Measurements from ENCODE around the gene OLFM3. TPM values are rescaled to one million over a fixed set of nuclear protein-coding genes. Genes with fewer than 3 reads are reported as not detected.

The OLFM3 gene
- total RNA-seq, 1 experiment from 2014 or later, result not detected

DNA sequence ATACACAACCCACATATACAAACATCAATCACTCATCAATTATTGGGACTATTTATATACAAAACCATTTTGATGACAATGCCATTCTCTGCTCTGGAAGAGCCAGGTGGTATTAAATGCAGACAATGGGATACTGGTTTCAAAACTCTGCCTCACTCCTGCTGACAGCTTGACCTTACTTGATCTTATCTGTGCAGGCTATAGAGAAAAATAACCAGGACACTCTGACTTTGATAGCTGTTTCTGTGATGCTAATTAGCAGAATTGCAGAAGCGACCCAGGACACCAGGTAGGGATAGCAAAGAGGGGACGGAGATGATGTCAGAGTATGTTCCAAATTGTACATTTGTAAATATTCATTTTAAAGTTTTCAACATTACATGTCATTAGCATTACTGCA, 89.5 kb downstream of the OLFM3 start:
- ChIA-PET POLR2A (no interaction called here), RAD21 (ENCODE audit: low non-redundant PET in 1 of 2, low total read pairs in 2 of 2, uncharacterized antibody in 2 of 2, unreplicated experiment in 2 of 2) (no interaction called here), CTCF (no interaction called here)
- Histone ChIP-seq H3K4me1 (ENCODE audit: control insufficient read depth in 1 of 2, insufficient read depth in 2 of 2, low read length in 2 of 2) (no peaks in the 10 kb centered on the region), H3K27ac (ENCODE audit: low read depth, low read length) (no peak overlapping the region), H3K4me2 (ENCODE audit: low read length) (no peak overlapping the region), H4K20me1 (ENCODE audit: insufficient read depth) (no peaks in the 10 kb centered on the region), H3K36me3 (ENCODE audit: control insufficient read depth in 1 of 2, insufficient read depth in 2 of 2, low read length in 2 of 2) (no peaks in the 10 kb centered on the region), H3K9me2 (ENCODE audit: insufficient read depth) (no peaks in the 10 kb centered on the region), H3K9ac (ENCODE audit: low read length) (no peak overlapping the region), H3K9me3 (ENCODE audit: control insufficient read depth in 1 of 2, insufficient read depth in 1 of 2, low read depth in 1 of 2, low read length in 2 of 2) (no peaks in the 10 kb centered on the region), H3K27me3 (ENCODE audit: insufficient read depth, low read length) (no peaks in the 10 kb centered on the region), H3K4me3 (replicated peaks in 1 of 2; ENCODE audit: low read depth in 1 of 2, low read length in 2 of 2) (no peak overlapping the region), H3K79me2 (ENCODE audit: insufficient read depth, low read length) (no peaks in the 10 kb centered on the region), H2AFZ (ENCODE audit: low read depth, low read length, poor library complexity, severe bottlenecking) (no peak overlapping the region)
- no TSS peak for BruUV-seq (replicated peaks)
- TF ChIP-seq SP1 (IDR thresholded peaks at IDR 0.05; ENCODE audit: low read depth) (no peak), ZFX (IDR thresholded peaks at IDR 0.05) (no peak), YY1 (IDR thresholded peaks at IDR 0.05; ENCODE audit: extremely low read depth, insufficient replicate concordance, low read depth, low read length) (no peak), SIN3A (IDR thresholded peaks at IDR 0.05; ENCODE audit: low read depth) (no peak), EGR1 (IDR thresholded peaks at IDR 0.05; ENCODE audit: low read depth) (no peak), POLR2AphosphoS5 (IDR thresholded peaks at IDR 0.05; ENCODE audit: low read depth, low read length) (no peak), JUND (IDR thresholded peaks at IDR 0.05) (no peak), ELF1 (IDR thresholded peaks at IDR 0.05; ENCODE audit: borderline replicate concordance, low read depth) (no peak), ZNF274 (IDR thresholded peaks at IDR 0.05; ENCODE audit: low read depth, low read length) (no peak), TCF7L2 (IDR thresholded peaks at IDR 0.05; ENCODE audit: borderline replicate concordance, extremely low read depth, insufficient read depth, insufficient read length) (no peak)
- TF ChIP-seq, protein P1, sequence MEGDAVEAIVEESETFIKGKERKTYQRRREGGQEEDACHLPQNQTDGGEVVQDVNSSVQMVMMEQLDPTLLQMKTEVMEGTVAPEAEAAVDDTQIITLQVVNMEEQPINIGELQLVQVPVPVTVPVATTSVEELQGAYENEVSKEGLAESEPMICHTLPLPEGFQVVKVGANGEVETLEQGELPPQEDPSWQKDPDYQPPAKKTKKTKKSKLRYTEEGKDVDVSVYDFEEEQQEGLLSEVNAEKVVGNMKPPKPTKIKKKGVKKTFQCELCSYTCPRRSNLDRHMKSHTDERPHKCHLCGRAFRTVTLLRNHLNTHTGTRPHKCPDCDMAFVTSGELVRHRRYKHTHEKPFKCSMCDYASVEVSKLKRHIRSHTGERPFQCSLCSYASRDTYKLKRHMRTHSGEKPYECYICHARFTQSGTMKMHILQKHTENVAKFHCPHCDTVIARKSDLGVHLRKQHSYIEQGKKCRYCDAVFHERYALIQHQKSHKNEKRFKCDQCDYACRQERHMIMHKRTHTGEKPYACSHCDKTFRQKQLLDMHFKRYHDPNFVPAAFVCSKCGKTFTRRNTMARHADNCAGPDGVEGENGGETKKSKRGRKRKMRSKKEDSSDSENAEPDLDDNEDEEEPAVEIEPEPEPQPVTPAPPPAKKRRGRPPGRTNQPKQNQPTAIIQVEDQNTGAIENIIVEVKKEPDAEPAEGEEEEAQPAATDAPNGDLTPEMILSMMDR (IDR thresholded peaks at IDR 0.05 in 2 of 3, conservative IDR thresholded peaks at IDR 0.05 in 1 of 3; ENCODE audit: borderline replicate concordance in 1 of 3, insufficient read depth in 1 of 3, low read depth in 2 of 3, low read length in 2 of 3), result no peak
- TF ChIP-seq, protein P2, sequence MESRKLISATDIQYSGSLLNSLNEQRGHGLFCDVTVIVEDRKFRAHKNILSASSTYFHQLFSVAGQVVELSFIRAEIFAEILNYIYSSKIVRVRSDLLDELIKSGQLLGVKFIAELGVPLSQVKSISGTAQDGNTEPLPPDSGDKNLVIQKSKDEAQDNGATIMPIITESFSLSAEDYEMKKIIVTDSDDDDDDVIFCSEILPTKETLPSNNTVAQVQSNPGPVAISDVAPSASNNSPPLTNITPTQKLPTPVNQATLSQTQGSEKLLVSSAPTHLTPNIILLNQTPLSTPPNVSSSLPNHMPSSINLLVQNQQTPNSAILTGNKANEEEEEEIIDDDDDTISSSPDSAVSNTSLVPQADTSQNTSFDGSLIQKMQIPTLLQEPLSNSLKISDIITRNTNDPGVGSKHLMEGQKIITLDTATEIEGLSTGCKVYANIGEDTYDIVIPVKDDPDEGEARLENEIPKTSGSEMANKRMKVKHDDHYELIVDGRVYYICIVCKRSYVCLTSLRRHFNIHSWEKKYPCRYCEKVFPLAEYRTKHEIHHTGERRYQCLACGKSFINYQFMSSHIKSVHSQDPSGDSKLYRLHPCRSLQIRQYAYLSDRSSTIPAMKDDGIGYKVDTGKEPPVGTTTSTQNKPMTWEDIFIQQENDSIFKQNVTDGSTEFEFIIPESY (IDR thresholded peaks at IDR 0.05; ENCODE audit: extremely low read depth, insufficient replicate concordance, low read length), result no peak
- TF ChIP-seq, protein P3, sequence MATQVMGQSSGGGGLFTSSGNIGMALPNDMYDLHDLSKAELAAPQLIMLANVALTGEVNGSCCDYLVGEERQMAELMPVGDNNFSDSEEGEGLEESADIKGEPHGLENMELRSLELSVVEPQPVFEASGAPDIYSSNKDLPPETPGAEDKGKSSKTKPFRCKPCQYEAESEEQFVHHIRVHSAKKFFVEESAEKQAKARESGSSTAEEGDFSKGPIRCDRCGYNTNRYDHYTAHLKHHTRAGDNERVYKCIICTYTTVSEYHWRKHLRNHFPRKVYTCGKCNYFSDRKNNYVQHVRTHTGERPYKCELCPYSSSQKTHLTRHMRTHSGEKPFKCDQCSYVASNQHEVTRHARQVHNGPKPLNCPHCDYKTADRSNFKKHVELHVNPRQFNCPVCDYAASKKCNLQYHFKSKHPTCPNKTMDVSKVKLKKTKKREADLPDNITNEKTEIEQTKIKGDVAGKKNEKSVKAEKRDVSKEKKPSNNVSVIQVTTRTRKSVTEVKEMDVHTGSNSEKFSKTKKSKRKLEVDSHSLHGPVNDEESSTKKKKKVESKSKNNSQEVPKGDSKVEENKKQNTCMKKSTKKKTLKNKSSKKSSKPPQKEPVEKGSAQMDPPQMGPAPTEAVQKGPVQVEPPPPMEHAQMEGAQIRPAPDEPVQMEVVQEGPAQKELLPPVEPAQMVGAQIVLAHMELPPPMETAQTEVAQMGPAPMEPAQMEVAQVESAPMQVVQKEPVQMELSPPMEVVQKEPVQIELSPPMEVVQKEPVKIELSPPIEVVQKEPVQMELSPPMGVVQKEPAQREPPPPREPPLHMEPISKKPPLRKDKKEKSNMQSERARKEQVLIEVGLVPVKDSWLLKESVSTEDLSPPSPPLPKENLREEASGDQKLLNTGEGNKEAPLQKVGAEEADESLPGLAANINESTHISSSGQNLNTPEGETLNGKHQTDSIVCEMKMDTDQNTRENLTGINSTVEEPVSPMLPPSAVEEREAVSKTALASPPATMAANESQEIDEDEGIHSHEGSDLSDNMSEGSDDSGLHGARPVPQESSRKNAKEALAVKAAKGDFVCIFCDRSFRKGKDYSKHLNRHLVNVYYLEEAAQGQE (IDR thresholded peaks at IDR 0.05; ENCODE audit: low read depth), result no peak
- TF ChIP-seq, protein P4, sequence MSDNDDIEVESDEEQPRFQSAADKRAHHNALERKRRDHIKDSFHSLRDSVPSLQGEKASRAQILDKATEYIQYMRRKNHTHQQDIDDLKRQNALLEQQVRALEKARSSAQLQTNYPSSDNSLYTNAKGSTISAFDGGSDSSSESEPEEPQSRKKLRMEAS (IDR thresholded peaks at IDR 0.05), result no peak
- intact Hi-C loops (cut with micrococcal nuclease), result no loop called here
- DNase-seq (ENCODE audit: low read depth, low spot score) (no peak), ATAC-seq (no peak)
